Body of pancreas (tissue), 4 donors: Measurements from ENCODE around the gene CDCP1.

Experiments used
- POLR2A ChIP-seq, 3 donors: fragments of 450-650 bp; IDR thresholded peaks; one replicate each; pipeline ENCODE4 v1.6.1; 2016; ENCODE audit warnings: antibody characterized with exemption in 3 of 3, mild to moderate bottlenecking in 2 of 3
- TF ChIP-seq, protein P1 (sequence below), 7 experiments: fragments of 450-650 bp in 4 of 7; fragments of 200-600 bp in 3 of 7; sonication (generic) in 3 of 7; IDR thresholded peaks; one replicate each; pipeline ENCODE4 v1.5.1; 2016 to 2019; ENCODE audit warnings: antibody characterized with exemption in 7 of 7

GRCh38 chr3:45113625-45114050 lies 32.5 kb downstream of the CDCP1 start:
- TF ChIP-seq, protein P1, sequence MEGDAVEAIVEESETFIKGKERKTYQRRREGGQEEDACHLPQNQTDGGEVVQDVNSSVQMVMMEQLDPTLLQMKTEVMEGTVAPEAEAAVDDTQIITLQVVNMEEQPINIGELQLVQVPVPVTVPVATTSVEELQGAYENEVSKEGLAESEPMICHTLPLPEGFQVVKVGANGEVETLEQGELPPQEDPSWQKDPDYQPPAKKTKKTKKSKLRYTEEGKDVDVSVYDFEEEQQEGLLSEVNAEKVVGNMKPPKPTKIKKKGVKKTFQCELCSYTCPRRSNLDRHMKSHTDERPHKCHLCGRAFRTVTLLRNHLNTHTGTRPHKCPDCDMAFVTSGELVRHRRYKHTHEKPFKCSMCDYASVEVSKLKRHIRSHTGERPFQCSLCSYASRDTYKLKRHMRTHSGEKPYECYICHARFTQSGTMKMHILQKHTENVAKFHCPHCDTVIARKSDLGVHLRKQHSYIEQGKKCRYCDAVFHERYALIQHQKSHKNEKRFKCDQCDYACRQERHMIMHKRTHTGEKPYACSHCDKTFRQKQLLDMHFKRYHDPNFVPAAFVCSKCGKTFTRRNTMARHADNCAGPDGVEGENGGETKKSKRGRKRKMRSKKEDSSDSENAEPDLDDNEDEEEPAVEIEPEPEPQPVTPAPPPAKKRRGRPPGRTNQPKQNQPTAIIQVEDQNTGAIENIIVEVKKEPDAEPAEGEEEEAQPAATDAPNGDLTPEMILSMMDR (IDR thresholded peaks at IDR 0.05), result peak in 2 of 7 experiments; percentile 10 to 12
- TF ChIP-seq POLR2A (IDR thresholded peaks at IDR 0.05), result no peak
